ENCODE measurements around the gene NEU3. TPM values are rescaled to one million over a fixed set of nuclear protein-coding genes. Genes with fewer than 3 reads are reported as not detected.
"Not testable (repeated sequence)": the region's sequence is repeated elsewhere in the genome, so short reads cannot be mapped to it uniquely, and the experiment has no call there.

Gene NEU3
- total RNA-seq, 1 experiment from 2014 or later = 12.1 TPM

DNA sequence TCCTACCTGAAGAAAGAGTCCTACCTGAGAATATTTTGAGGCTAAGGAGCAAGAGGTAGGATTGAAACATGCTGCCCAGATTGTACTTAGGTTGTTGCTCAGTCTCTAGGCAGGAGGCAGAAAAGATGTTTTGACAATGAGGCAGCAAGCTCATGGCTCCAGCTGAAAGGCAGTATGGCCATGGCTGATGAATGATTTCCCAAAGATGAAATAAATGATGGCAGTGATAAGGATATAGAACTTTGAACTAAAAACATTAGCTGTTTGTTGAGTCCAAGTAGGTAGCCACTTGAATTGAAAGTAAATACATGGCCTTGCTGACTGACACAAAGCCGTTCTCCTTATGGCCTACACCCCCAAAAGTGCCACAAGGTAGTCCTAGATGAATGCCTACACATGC, 6.8 kb upstream of the NEU3 start:
- DNase-seq (ENCODE audit: low spot score) = no peak

DNA sequence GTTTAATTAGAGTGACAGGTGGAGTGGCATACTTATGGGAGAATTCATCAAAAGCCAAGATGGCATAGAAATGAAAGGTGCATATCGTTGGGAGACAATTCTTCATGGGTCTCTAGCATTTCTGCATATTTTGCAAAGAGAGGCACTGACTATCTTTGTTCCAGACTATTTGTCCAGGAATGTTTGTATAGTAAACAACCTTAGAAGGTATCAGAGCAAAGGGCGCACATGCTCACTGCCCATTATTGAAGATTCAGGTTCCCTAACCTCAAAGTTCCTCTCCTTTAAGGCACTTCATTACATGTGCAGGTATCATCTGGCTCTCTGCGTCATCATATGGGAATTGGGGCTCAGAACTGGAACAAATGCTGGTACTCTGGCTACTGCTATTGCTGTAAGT, 4.7 kb upstream of the NEU3 start:
- DNase-seq (ENCODE audit: low spot score) = no peak

DNA sequence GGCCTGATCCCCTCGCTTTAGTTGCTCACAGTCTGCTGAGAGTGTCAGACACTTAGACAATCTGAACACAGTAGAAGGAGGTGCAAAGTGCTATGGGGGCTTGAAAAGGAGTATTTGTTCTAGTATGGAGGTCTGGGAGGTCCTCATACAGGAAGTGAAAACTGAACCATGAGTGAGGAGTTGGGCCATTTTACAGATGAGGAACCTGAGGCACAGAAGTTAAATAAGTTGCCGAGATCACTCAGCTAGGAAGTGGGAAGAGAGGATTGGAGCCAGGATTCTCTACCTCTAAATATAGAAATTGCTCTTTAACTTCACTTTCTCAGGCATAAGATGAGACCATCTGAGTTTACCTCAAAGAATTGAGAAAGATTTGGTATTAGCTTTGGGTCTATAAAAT, 4.0 kb upstream of the NEU3 start:
- DNase-seq (ENCODE audit: low spot score) = no peak

DNA sequence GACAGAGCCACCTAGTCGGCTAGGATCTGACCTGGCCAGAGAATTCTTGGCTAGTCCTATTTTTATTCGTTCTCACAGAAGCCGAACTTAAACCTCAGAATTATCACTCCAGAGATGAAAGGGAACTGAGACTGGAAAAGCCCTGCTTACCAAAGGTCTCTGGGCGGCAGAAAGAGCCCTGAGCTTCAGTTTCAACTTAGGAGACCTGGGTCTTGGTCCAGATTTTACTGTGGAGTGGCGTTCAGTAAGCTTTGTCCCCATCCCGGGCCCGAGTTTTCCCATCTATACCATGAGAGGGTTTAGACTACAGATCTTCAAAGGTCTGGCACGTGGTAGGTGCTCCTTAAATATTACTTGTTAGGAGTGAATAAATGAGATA, 516 bp downstream of the NEU3 start:
- peak; percentile 27 for DNase-seq (ENCODE audit: low spot score)

DNA sequence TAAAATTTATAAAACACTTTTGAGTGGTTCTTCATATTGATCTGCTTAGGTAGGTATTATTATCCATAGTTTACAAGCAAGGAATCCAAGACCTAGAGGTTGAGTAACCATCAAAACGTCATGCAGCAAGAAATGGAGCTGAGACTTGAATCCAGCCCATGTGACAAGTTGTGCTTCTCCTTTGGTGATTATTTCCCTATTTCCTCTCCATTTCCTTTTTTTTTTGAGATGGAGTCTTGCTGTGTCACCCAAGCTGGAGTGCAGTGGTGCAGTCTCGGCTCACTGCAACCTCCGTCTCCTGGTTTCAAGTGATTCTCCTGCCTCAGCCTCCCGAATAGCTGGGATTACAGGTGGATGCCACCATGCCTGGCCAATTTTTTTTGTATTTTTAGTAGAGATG, 1.4 kb downstream of the NEU3 start:
- DNase-seq (ENCODE audit: low spot score) = not testable (repeated sequence)

DNA sequence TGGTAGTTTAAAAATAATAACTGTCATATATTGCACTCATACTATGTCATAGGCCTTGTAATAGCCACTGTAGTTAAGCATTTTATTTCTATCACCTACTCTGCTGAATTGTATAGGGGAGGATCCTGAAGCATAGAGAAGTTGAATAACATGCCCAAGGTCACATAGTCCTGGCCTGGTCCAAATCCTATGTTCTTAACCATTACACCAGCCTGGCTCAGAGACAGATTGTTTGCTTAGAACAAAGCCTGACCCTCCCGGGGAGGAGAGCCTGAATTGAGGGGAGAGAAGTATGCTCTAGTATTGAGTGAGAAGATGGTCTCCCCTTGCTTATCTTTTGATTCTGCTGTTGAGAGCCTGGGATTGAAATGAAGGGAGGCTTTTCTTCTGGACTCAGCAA, 2.2 kb downstream of the NEU3 start:
- DNase-seq (ENCODE audit: low spot score) = no peak

DNA sequence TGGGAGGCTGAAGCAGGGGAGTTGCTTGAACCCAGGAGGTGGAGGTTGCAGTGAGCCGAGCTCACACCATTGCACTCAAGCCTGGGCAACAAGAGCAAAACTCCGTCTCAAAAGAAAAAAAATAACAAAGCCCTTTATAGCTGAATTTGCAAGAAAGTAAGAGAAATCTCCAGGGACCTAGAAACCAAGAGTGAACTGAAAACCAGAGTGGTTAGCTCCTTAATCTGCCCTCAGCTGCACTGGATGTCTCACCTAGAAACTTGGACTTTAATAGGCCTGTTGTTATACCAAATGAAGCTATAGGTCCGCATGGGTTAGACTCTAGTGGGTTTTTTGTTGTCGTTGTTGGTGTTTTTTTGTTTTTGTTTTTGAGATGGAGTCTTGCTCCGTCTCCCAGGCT, 4.1 kb downstream of the NEU3 start:
- no peak for DNase-seq (ENCODE audit: low spot score)

DNA sequence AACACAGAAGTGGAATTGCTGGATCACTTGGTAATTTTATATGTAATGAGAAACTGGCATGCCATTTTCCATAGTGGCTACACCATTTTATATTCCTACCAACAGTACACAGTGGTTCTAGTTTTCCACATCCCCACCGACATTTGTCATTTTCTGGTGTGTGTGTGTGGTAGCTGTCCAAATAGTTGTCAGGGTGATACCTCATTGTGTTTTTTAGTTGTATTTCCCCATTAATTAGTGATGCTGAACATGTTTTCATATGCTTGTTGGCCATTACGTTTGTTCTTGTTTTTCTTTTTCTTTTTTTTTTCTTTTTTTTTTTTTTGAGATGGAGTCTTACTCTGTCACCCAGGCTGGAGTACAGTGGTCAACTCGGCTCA, 12.2 kb downstream of the NEU3 start:
- no peak for DNase-seq (ENCODE audit: low spot score)

DNA sequence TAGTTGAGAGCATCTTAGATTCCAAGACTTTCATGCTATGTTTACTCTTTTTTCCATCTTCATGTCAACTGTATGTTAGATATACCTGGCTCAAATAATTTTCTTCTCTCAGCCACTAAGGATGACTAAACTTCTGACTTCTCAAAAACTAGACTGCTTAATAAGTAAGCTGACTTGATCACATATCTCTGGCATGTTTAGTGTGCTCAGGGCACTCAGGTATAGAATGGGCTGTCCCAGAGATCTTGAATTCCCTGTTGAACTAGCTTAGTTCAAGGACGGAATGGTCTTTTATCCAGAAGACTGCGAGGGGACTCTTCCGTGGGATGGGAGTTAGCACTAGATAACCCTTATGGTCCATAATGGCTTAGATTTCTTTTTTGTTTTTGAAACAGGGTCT, 13.0 kb downstream of the NEU3 start:
- no peak for DNase-seq (ENCODE audit: low spot score)

DNA sequence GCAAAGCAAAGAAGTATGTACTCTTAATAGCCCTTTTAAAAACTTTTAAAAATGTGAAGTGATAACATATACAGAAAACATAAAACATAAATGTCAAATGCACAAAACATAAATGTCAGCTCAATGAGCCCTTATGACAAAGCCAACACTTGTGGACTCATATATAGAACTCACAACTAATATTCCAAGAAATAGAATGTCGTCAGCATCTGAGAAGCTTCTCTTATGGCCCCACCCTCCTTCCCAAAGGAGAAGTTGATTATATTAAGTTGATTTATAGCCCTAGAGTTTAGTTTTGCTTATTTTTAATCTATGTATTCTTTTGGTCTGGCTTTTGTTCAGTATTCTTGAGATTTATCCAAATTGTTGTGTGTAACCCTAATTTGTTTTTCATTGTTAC, 13.8 kb downstream of the NEU3 start:
- DNase-seq (ENCODE audit: low spot score) = no peak

DNA sequence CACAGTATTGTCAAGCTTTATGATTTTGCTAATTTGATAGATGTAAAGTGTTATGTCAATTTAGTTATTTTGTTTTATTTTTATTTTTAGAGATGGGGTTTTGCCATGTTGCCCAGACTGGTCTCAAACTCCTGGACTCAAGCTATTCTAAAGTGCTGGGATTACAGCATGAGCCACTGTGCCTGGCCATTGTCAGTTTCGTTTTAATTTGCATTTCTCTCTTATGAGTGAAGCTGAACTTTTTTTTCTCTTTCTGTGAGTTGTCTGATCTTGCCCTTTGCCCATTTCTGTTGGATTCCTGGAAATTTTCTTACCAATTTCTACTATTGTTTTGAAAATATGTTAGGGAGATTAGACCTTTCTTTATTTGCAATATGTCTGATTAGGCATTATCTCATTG, 15.5 kb downstream of the NEU3 start:
- no peak for DNase-seq (ENCODE audit: low spot score)

DNA sequence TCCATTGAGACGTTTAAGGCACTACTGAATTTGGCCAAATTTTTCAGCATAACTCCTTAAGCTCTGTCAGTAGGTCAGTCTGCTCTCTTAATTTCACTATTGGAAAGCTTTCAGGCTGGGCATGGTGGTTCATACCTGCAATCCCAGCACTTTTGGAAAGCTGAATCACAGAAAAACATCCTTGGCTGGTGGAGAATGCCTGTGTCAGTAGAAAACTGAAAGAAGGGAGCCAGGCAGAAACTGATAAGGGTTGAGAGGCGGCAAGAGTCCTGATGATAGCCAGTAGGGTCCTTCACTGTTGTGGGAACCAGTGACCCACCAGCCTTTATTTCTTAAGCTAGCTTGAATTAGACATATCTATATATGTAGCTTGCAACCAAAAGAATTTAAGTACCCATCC, 22.6 kb downstream of the NEU3 start:
- DNase-seq (ENCODE audit: low spot score) = no peak

DNA sequence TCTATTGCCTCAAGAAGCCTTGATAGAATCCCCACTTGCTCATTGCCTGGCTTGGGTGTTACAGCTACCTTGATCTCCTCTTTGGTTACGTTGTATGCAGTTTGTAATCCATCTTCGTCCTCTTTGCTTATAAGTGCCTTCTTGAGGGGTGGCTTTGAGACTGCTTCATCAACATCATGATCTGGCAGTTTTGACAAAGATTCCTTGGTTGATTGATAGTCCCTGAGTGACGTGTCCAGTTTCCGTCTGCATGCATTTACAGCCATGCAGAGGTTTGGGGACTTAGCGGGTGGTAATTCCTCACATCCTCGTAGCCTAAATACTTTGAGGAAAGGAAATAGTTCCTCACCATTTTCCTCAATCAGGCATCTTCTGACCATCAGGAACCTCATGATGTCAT, 23.1 kb downstream of the NEU3 start:
- DNase-seq (ENCODE audit: low spot score) = no peak

DNA sequence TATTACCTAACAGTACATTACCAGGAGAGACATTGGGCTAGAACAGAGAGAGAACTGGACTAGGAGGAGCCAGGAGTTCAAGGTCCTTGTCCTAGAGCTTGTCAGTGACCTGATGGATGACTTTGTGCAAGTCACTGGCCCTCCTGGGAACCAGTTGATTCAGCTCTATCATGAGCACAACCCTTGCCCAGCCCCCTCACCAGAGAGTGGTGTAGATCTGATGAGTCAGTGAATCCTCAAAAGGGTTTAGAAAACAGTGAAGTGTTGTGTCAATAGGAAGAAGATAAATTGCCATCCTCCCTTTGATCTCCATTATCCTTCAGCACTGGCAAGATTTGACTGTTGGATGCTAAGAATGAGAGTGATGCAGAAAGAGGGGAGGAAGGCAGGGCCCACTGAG, 24.3 kb downstream of the NEU3 start:
- no peak for DNase-seq (ENCODE audit: low spot score)

DNA sequence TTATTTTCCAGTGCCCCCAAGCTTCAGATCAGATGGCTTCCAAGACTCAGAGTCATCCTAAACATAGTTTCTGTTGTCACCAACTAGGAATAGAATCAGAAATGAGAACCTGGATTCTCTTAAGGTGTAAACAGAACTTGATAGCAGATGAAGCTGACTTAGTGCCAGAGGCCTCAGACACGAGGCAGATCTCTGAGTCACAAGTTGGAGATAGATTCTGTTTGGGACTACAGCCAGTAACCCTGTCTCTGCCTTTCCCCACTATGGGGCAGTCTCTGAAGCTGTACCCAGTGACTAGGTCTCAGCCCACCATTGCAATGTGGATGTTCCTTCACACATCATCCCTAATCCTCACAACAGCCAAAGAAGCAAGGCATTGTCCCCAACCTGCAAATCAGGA, 25.4 kb downstream of the NEU3 start:
- DNase-seq (ENCODE audit: low spot score) = peak; percentile 67

DNA sequence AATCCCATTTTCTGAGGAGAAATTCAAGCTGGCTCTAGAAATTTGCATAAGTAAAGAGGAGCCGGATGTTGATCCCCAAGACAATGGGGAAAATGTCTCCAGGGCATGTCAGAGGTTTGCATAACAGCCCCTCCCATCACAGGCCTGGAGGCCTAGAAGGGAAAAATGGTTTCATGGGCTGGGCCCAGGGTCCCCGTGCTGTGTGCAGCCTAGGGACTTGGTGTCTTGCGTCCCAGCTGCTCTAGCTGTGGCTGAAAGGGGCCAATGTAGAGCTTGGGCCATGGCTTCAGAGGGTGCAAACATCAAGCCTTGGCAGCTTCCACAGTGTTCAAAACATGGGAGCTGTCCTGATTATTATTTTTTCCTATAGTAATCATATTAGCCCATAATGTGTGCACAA, 30.5 kb downstream of the NEU3 start:
- DNase-seq (ENCODE audit: low spot score) = not testable (repeated sequence)

DNA sequence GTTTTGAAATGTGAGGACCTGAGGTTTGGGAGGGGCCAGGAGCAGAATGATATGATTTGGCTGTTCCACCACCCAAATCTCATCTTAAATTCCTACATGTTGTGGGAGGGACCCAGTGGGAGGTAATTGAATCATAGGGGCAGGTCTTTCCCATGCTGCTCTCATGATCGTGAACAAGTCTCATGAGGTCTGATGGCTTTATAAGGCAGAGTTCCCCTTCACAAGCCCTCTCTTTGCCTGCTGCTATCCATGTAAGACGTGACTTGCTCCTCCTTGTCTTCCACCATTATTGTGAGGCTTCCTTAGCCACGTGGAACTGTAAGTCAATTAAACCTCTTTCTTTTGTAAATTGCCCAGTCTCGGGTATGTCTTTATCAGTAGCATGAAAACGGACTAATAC, 31.6 kb downstream of the NEU3 start:
- not testable (repeated sequence) for DNase-seq (ENCODE audit: low spot score)

DNA sequence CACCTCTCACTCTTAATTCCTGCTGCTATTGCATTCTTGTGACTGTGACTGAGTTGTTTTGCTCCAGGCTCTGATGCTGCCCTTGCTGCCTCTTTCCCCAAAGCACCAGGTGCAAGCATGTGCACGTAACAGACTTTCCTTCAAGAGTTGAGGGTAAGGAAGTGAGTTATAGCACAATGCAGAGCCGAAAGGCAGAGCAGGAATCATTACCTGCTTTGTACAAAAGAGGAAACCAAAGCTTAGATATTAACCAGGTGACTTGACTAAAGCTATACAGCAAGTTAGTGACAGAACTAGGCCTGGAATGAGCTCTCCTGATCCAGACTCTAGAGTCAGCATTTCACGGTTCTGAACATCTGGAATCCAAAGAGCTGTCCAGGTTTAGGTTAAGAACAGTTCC, 33.6 kb downstream of the NEU3 start:
- no peak for DNase-seq (ENCODE audit: low spot score)

DNA sequence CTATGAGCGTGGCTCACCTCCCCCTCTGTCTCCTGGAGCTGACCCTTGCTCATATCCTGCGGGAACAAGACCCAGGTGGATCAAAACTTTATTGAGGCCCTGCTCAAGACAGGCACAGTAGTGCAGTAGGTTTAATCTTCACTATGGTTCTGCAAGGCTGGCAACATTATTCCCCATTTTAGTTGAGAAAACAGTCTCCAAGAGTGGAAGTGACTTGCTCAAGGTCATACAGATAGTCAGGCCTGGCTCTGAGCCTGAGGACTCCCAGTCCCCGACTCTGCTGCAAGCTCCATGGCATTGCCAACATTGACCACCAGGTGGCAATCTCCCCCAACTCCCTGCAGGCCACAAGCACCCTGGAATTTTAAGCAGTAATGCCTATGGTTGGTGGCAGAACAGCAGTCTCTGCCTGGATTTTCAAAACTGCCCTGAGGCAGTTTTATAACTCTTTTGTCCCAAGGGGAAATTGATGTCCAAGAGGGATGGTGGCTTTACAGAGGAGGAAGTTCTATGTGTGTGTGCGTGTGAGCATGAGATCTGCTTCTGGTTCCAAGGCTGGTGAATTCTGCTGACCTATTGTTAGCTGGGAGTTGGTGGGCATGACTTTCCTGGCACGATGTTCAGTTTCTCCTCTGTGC, 34.1 kb downstream of the NEU3 start:
- DNase-seq (ENCODE audit: low spot score) = peak; percentile 79

DNA sequence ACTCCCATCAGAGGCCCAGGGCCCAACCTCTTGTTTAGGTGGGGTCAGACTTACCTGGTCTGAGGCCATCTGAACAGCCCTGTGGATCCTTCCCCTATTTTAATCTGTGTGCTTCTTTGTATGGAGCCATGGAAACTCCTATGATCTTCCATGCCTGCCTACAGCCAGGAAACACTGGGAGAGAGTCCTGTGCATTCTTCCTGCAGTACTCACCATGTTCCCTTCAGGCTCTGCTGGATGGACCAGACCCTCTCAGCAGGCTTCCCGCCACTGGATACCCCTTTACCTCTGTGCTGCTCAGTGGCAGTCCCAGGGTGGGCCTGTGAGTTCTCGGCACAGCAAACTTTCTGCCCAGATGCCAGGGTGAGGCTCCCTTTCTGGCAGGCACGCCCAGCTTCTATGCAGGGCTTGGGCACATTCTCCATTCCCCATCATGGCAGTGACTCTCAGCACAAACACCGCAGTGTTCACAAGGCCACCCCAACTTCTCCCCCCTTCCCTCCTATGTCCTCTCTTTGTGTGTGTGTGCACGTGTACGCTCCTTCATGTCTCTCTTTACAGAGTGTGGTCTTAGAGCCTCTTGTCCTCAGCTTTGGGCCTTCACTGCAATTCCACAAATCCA, 34.8 kb downstream of the NEU3 start:
- DNase-seq (ENCODE audit: low spot score) = no peak

DNA sequence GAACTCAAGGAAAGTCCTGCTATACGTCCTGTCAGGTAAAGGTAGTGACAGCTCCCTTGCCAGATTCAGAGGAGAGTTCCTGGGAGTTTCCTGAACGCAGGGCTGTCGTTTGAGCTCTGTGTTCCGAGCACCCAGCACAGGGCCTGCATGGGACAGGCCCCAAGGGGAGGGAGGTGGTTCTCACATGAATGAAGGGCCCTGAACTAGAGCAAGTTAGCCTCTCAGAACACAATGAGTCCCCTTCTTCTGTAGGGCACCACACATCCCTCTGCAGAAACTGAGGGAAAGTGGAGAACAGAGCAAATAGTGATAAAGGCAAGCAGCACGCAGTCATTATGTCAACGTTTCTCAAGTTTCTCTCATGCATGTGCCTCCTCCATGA, 35.3 kb downstream of the NEU3 start:
- DNase-seq (ENCODE audit: low spot score) = no peak

DNA sequence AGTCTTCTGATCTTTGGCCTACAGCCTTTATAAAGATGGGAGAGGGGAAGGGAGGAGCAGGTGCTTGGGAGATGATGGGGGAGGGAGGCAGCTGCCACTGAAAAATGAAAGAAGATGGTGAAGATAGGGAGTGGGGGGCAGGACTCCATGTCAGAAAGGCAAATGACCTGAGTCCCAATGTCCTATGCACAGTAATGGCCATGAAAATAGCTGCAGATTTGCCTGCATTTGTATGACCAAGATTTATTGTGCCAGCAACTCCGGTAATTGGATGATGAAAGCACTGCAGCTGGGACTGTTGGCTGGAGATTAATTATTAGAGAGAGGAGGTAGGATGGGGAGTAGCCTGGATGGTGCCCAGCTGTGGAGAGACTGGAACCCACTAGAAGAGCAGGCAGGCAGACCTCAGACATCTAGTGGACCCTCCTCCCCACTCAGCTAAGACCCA, 36.1 kb downstream of the NEU3 start:
- no peak for DNase-seq (ENCODE audit: low spot score)

DNA sequence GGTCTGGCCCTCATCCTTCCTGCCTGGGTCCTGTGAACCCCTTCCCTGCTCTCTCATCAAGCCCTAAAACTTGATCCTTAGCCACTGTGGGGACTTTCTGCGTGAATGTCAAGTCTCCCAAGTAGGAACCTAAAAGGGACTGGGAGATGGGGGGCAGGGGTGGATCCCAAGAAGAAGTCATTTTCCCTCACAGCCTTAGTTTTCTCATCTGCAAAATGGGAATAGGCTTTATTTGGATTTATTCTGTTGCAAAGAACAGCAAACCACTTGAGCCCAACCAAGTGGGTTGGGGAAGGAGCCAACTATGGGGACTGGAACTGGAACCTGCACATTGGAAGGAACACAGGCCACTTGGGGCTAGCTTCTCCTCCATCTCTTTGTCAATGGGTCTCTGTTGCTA, 36.8 kb downstream of the NEU3 start:
- DNase-seq (ENCODE audit: low spot score) = no peak

DNA sequence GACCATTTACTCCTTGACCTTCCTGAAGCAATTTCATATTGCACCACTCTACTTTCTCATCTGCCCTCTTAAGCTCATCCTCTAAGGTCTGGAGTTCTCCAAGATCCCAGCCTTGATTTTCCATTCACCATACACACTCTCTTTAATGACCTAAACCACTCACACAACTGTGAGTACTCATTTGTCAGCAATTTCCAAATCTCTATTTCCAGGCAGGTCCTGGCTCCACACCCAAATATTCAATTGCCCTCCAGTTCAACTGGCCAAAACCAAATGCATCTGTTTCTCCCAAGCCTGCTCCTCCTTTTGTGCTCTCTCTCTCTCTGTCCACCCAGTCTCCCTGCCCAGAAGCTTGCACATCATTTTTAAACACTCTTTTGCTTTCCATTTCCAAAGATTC, 39.6 kb downstream of the NEU3 start:
- no peak for DNase-seq (ENCODE audit: low spot score)

Data from A172 (cell line).